Activated CD8-positive, alpha-beta memory T cell treated with anti-CD3 and anti-CD28 coated beads, Interleukin-2, amount 50 U/mL, for 1 hour (primary cell): ENCODE results near the gene TAPT1.

Experiments
- DNase-seq: peaks from one replicate; pipeline ENCODE4 v3.0.0-alpha.2; 2020; ENCODE audit errors: extremely low read depth

Gene TAPT1

GRCh38 chr4:16133406-16133805 is 92.9 kb downstream of the TAPT1 start:
- DNase-seq: no peak

DNA sequence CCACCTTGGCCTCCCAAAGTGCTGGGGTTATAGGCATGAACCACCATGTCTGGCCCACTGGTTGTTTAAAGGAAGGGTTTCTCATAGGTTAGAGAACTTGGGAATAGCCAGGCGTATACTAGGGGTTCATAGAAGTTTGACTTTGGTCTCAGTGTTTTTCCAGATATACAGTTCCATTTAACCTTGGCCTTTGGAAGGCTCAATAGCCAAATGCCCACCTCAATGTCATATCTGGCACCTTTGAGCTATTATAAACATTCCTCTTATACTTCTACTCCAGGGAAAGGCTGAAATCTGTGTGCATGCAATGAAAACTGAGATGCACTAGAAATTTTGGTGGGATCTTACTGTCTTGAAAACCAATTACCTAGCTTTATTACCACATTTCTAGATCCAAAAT is 95.0 kb downstream of the TAPT1 start:
- DNase-seq: no peak

DNA sequence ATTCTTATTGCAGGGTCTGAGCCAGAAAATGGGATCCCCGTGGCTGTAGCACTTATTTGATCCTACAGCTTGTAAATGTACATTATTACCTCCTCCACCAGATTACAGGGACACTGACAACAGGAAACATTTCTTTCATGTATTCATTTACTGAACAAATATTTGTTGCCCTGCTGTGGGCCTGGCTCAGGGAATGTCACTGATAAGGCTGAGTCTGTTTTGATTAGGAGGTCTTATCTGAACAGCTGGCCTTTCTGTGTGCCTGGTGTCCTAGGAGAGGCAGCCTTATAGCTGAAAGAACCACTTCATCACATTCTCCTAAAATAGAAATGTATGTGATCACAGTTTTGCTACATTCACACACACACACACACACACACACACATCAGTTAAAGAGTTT is 96.9 kb downstream of the TAPT1 start:
- no peak for DNase-seq

GRCh38 chr4:16126714-16127113 is 99.6 kb downstream of the TAPT1 start:
- DNase-seq: no peak

DNA sequence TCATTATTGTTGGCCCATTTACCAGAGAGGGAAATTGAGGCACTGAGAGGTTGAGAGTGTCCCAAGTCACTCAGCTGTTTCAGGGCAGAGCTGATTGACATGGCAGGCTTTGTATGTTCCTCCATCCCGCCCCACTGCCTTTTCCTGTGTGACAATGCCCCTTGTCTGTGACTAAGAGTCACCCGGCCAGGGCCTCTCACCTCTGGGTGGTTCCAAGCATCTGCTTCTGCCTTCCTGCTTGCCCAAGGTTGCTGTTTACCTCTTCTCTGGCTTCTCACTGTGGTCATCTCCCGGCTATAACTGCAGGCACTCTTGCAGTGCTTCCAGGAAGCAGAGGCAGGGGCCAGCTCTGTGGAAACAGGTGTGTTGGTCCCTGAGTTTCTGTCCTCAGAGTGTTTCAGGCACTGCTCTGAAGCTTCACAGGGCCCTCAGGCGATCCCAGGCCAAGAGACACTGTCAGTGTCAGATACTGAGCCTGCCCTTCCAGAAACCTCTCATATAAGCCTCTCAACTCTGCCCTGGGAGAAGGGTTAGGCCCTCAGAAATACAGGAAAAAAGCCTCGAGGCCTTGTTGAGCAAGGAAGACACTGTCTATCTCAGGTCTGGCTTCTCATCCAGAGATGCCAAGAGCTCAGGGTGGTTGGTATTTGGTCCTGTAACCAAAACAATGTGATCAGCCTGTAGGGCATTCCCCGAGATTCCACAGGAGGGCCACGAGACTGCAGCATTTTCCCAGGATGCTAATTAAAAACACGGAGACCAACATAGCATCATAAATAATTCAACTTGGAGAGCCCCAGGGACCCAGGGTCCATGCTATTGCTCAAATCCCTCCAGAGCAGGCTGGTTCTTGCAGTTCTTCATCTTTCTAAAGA is 100.5 kb downstream of the TAPT1 start:
- DNase-seq: no peak

DNA sequence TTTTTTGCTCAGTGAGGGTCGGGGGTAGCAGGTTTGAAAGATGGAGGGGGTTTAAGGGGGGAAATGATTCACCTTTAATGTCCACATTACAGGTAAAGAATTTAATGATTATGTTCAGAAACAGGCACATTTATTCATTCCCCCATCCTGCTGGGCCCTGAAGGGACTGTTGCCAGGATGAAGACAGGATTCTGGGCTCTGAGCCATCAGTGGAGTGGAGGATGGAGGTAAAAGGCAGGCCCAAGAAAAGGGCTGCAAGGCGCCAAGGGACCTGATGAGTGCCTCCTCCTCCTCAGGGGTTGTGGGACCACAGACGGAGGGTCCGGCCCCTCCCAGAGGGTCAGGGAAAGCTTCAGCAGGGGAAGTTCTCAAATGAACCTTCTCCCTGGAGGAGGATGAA is 102.0 kb downstream of the TAPT1 start:
- DNase-seq: no peak

DNA sequence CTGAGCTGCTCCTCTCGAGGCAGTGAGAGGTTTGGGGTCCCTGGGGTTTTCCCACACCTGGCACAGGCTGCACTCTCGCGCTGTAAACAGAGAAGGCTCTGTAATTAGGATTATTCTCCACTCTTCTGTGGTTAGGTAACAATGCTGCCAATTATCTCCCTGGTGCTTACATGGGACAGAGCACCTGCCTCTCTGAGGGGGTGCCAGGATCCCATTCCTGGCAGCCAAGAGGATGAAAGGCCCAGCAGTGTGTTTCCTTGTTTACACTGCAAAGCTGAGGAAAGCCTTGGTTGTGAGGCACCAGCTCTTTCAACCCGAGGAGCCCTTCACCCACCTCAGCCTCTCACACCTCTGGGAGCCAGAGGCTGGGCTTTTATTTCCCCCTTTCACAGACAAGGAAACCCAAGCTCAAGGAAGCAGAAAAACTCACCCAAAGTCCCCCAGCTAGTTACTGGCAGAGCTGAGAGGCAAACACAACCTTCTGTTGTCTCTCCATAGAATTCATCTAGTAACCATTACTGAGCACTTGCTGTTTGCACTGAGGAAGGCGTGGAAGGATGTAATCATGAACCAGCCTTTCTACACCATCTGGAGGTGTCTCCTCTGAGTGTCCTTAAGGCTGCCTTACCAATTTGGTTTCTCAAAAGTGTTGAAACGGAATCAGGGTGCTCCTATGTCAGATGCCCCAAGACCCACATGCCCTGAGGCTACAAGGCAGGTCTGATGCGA is 102.8 kb downstream of the TAPT1 start:
- DNase-seq: no peak

DNA sequence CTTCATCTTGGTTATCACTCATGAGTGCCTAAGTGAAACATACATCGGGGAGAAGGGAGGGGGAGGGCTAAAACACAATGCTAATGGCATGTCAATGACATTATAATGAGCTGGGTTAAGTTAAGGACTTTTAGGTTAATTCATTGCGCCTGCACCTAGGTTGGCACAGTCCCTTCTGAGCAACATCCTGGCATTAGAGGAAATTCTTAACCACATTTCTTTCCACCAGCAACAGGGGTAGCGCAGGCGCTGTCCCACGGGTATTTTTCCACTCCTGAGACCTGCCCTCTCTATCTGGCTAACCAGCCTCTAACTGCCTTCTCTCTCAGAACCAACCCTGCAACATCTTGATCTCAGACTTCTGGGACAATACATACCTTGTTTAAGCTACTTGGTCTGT is 103.5 kb downstream of the TAPT1 start:
- DNase-seq: no peak

GRCh38 chr4:16122308-16122711 is 104.0 kb downstream of the TAPT1 start:
- no peak for DNase-seq

DNA sequence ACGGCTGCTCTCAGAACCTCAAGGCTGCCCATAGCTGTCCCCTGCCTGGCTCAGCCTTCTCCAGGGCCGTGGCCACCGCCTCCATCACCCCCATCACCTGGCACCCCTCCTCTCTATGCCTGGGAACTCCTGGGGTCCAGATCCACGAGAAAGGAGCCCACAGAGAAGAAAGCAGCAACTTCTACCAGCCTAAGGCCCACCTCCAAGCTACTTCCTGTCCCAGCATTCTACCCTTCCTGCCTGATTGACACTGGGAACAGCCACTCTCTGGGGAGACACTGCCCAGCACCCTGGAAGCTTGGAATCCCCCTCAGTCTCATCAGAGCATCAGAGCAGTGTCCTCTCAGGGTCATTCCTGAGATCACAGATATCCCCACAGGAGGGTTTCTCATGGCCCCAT is 105.6 kb downstream of the TAPT1 start:
- no peak for DNase-seq

- no peak for DNase-seq
Observed at GRCh38 chr4:16119981-16120380, 106.3 kb downstream of the TAPT1 start.

GRCh38 chr4:16118090-16118489 is 108.2 kb downstream of the TAPT1 start:
- DNase-seq: no peak

- no peak for DNase-seq
Observed at GRCh38 chr4:16117164-16117563, 109.1 kb downstream of the TAPT1 start.

GRCh38 chr4:16116493-16116990 is 109.7 kb downstream of the TAPT1 start:
- DNase-seq: no peak

- DNase-seq: no peak
Observed at GRCh38 chr4:16116019-16116418, 110.3 kb downstream of the TAPT1 start.

- DNase-seq: no peak
Observed at GRCh38 chr4:16114546-16114945, 111.7 kb downstream of the TAPT1 start.

DNA sequence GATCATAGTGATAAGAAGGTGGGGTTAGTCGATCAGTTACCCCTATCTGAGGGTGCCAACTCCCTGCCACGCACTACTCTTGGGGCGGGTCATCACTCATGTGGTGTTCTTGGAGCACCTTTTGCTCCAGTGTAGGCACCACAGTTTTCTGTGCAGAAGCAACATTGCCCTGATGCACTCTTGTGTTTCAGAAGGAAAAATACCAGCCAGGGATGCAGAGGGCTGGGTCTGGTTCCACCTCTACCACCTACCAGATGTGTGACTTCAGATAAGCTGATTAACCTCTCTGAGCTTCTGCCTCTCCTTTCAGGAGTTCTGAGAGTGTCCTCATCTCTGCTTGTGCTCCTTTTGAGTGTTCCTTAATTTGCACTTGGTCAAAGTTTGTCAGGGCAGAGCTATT is 112.5 kb downstream of the TAPT1 start:
- no peak for DNase-seq

DNA sequence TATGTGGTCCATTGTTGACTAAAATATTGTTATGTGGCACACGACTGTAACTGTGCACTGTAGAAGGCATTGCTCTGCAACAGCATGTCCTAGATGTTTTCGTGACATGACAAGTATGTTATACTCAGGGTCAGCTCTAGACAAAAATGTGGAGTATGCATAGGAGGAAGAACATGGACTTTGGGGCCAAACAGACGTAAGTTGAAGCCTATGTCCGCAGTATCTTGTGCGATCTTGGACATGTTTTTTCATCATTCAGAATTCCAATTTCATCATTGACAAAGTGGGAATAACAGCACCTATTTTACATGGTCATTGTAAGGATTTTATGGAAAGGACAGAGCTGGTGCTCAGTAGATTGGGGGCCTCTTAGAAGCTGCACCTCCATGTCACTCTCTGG is 114.7 kb downstream of the TAPT1 start:
- DNase-seq: no peak

DNA sequence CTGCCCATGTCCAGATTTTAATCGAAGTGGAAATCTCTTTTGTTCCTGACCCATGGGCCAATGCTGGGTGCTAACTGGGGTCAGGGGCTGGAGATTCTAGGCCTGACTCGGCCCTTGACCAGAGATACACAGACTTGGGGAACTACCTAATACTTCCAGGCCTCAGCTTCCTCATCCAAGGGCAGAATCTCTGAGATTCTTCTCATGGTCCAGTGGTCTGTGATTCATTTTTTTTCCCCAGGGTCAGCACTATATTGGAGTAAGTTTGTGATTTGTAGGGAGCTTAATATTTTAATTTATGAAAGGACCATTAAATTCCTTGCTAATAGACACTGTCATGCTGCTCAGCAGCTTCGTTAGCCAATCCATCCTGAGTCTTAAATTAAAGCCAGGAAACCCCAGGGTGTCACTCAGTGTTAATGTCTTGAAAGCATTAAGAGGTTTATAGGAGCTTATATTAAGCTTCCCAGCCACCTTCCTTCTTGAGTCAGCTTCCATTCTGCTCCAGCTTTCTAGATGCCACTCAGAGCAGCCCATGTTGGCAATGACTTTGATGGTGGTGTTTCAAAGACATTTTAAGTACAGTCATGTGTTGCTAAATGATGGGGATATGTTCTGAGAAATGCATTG is 115.5 kb downstream of the TAPT1 start:
- DNase-seq: no peak
